ENCODE results near the gene AKAP9.

GRCh38 chr7:92133133-92133736 lies 192.6 kb downstream of the AKAP9 start:
- no peak for TF ChIP-seq MITF (IDR thresholded peaks at IDR 0.05)
- no peak for TF ChIP-seq ZNF232 (CRISPR knock-in tag; IDR thresholded peaks at IDR 0.05)
- no peak for TF ChIP-seq TBP (optimal IDR thresholded peaks at IDR 0.05; ENCODE audit: low read depth, low read length)
- TF ChIP-seq FOXK1 (CRISPR knock-in tag; IDR thresholded peaks at IDR 0.05; ENCODE audit: borderline replicate concordance) = no peak
- TF ChIP-seq SMARCC2 (IDR thresholded peaks at IDR 0.05; ENCODE audit: low read depth) = no peak
- no peak for TF ChIP-seq CBX1 (IDR thresholded peaks at IDR 0.05; ENCODE audit: low read depth)
- TF ChIP-seq ZNF449 (CRISPR knock-in tag; IDR thresholded peaks at IDR 0.05) = no peak
- TF ChIP-seq SREBF2 (CRISPR knock-in tag; IDR thresholded peaks at IDR 0.05) = no peak
- TF ChIP-seq CTCF (IDR thresholded peaks at IDR 0.05 in 2 of 3, conservative IDR thresholded peaks at IDR 0.05 in 1 of 3; ENCODE audit: insufficient read depth in 2 of 3, low read depth in 1 of 3, low read length in 3 of 3) = no peak
- TF ChIP-seq EP300 (IDR thresholded peaks at IDR 0.05; ENCODE audit: low read length) = no peak
- no peak for TF ChIP-seq ARID2 (IDR thresholded peaks at IDR 0.05)
- TF ChIP-seq BDP1 (IDR thresholded peaks at IDR 0.05; ENCODE audit: insufficient read depth, insufficient read length) = no peak
- no peak for TF ChIP-seq ZNF124 (CRISPR knock-in tag; IDR thresholded peaks at IDR 0.05)
- no peak for TF ChIP-seq PRPF4 (IDR thresholded peaks at IDR 0.05; ENCODE audit: insufficient read depth, low read depth, low read length, poor library complexity, severe bottlenecking)
